Liver (tissue), 9 donors: ENCODE data around the gene IKZF1. TPM values are rescaled to one million over a fixed set of nuclear protein-coding genes. Genes with fewer than 3 reads are reported as not detected.

ENCODE experiments used
- DNase-seq: peaks from one replicate; pipeline ENCODE4 v3.0.0-alpha.2; 2017; ENCODE audit warnings: low spot score
- H3K27ac ChIP-seq, 2 donors: one replicate each; pipeline ENCODE4 v1.7.0; 2013; ENCODE audit warnings: inconsistent platforms in 2 of 2, low read length in 2 of 2, control low read depth in 1 of 2, low read depth in 1 of 2, mild to moderate bottlenecking in 1 of 2
- H3K27me3 ChIP-seq, 4 donors: one replicate each; pipeline versions ENCODE4 v1.6.1 to v1.7.0; 2013; ENCODE audit warnings: low read length in 3 of 4, inconsistent platforms in 1 of 4, mild to moderate bottlenecking in 1 of 4, moderate library complexity in 1 of 4; ENCODE audit not compliant: control insufficient read depth in 4 of 4, insufficient read depth in 4 of 4
- H3K36me3 ChIP-seq, 4 donors: one replicate each; pipeline versions ENCODE4 v1.6.1 to v1.7.0; 2013; ENCODE audit warnings: low read length in 3 of 4, mild to moderate bottlenecking in 3 of 4, low read depth in 1 of 4, moderate library complexity in 1 of 4; ENCODE audit not compliant: control insufficient read depth in 4 of 4, insufficient read depth in 3 of 4
- H3K4me1 ChIP-seq, 4 donors: one replicate each; pipeline versions ENCODE4 v1.6.1 to v1.7.0; 2013; ENCODE audit warnings: low read length in 3 of 4, mild to moderate bottlenecking in 3 of 4, moderate library complexity in 1 of 4; ENCODE audit not compliant: control insufficient read depth in 4 of 4, insufficient read depth in 4 of 4
- H3K4me3 ChIP-seq, 3 donors: one replicate each; pipeline versions ENCODE4 v1.6.1 to v1.7.0; 2013; ENCODE audit warnings: low read length in 3 of 3, control low read depth in 1 of 3, low read depth in 1 of 3, mild to moderate bottlenecking in 1 of 3
- H3K9ac ChIP-seq, 2 donors: one replicate each; pipeline ENCODE4 v1.7.0; 2013; ENCODE audit warnings: low read length in 2 of 2, mild to moderate bottlenecking in 2 of 2, moderate library complexity in 2 of 2, control low read depth in 1 of 2, low read depth in 1 of 2
- H3K9me3 ChIP-seq, 4 donors: one replicate each; pipeline versions ENCODE4 v1.6.1 to v1.7.0; 2013; ENCODE audit warnings: low read length in 3 of 4; ENCODE audit not compliant: control insufficient read depth in 4 of 4
- CTCF ChIP-seq: fragments of 150-350 bp; IDR thresholded peaks from 2 replicates; pipeline ENCODE4 v1.5.1; 2017; ENCODE audit warnings: improper control_type of control experiment, low read depth, low read length; ENCODE audit not compliant: missing input control
- EGR1 ChIP-seq, 2 donors: IDR thresholded peaks; 2 replicates each; pipeline ENCODE4 v1.6.1; 2016 to 2018; ENCODE audit warnings: antibody characterized with exemption in 2 of 2, low read depth in 2 of 2
- FOXA1 ChIP-seq: IDR thresholded peaks from 2 replicates; pipeline ENCODE4 v1.6.1; 2016; ENCODE audit warnings: antibody characterized with exemption
- FOXA2 ChIP-seq: IDR thresholded peaks from 2 replicates; pipeline ENCODE4 v1.6.1; 2016; ENCODE audit warnings: antibody characterized with exemption
- GABPA ChIP-seq, 2 donors: IDR thresholded peaks in 1 of 2; conservative IDR thresholded peaks in 1 of 2; 2 replicates each; pipeline ENCODE4 v1.6.1; 2016; ENCODE audit warnings: antibody characterized with exemption in 2 of 2, mild to moderate bottlenecking in 1 of 2, moderate library complexity in 1 of 2
- HNF4A ChIP-seq, 2 donors: conservative IDR thresholded peaks; 2 replicates each; pipeline ENCODE4 v1.6.1; 2016; ENCODE audit warnings: antibody characterized with exemption in 2 of 2, mild to moderate bottlenecking in 2 of 2
- HNF4G ChIP-seq: IDR thresholded peaks from 2 replicates; pipeline ENCODE4 v1.6.1; 2016; ENCODE audit warnings: antibody characterized with exemption
- JUND ChIP-seq, 2 donors: IDR thresholded peaks; 2 replicates each; pipeline ENCODE4 v1.6.1; 2016; ENCODE audit warnings: antibody characterized with exemption in 2 of 2
- MAX ChIP-seq: IDR thresholded peaks from 2 replicates; pipeline ENCODE4 v1.6.1; 2016; ENCODE audit warnings: antibody characterized with exemption
- NR2F2 ChIP-seq: IDR thresholded peaks from 2 replicates; pipeline ENCODE4 v1.6.1; 2016; ENCODE audit warnings: antibody characterized with exemption
- RAD21 ChIP-seq, 2 donors: IDR thresholded peaks; 2 replicates each; pipeline ENCODE4 v1.6.1; 2016; ENCODE audit warnings: antibody characterized with exemption in 2 of 2, mild to moderate bottlenecking in 2 of 2
- REST ChIP-seq: IDR thresholded peaks from 2 replicates; pipeline ENCODE4 v1.6.1; 2016; ENCODE audit warnings: antibody characterized with exemption, mild to moderate bottlenecking
- RXRA ChIP-seq, 2 donors: IDR thresholded peaks; 2 replicates each; pipeline ENCODE4 v1.6.1; 2017 to 2018; ENCODE audit warnings: antibody characterized with exemption in 2 of 2, mild to moderate bottlenecking in 1 of 2
- SP1 ChIP-seq: IDR thresholded peaks from 2 replicates; pipeline ENCODE4 v1.6.1; 2018; ENCODE audit warnings: antibody characterized with exemption, mild to moderate bottlenecking
- TAF1 ChIP-seq: conservative IDR thresholded peaks from 2 replicates; pipeline ENCODE4 v1.6.1; 2016; ENCODE audit warnings: antibody characterized with exemption, mild to moderate bottlenecking
- YY1 ChIP-seq: IDR thresholded peaks from 2 replicates; pipeline ENCODE4 v1.6.1; 2016; ENCODE audit warnings: antibody characterized with exemption, mild to moderate bottlenecking
- ZBTB33 ChIP-seq: IDR thresholded peaks from 2 replicates; pipeline ENCODE4 v1.6.1; 2016; ENCODE audit warnings: antibody characterized with exemption
- WGBS: extraction: QIAGEN DNeasy Blood & Tissue Kit; methylation state at CpG from one replicate; pipeline ENCODE4 v1.1.7; 2013; 5-methylcytosine and 5-hydroxymethylcytosine counted together
- polyA plus RNA-seq, 2 donors: library from polyadenylated mRNA; stranded (reverse) in 1 of 2; unstranded in 1 of 2; fragments of 200-250 nt in 1 of 2; fragments of >200 nt in 1 of 2; fragmentation: Nextera tagmentation in 1 of 2; extraction: Ambion mirVana in 1 of 2; gene quantifications; one replicate each; pipeline versions ENCODE4 v1.2.1 to v1.2.3, GENCODE V29; 2013 to 2015
- total RNA-seq, 2 donors: library from RNA; depleted of rRNA; stranded (reverse); fragments of >200 nt; gene quantifications; one replicate each; pipeline ENCODE4 v1.2.3, GENCODE V29; 2014
- TF ChIP-seq, protein P1 (sequence below): IDR thresholded peaks from 2 replicates; pipeline ENCODE4 v1.6.1; 2016; ENCODE audit warnings: antibody characterized with exemption
- donor health status: healthy.
- donor health status: healthy.
- donor health status: healthy.
- donor health status: healthy.
- donor health status: healthy.

The IKZF1 gene
- total and polyA plus RNA-seq, 4 donors, result 1.6 to 43.5 (median 6.2) TPM

GRCh38 chr7:50425318-50425717 is 120.8 kb downstream of the IKZF1 start (continued):
- TF ChIP-seq ZBTB33 (no peak), MAX (no peak)

DNA sequence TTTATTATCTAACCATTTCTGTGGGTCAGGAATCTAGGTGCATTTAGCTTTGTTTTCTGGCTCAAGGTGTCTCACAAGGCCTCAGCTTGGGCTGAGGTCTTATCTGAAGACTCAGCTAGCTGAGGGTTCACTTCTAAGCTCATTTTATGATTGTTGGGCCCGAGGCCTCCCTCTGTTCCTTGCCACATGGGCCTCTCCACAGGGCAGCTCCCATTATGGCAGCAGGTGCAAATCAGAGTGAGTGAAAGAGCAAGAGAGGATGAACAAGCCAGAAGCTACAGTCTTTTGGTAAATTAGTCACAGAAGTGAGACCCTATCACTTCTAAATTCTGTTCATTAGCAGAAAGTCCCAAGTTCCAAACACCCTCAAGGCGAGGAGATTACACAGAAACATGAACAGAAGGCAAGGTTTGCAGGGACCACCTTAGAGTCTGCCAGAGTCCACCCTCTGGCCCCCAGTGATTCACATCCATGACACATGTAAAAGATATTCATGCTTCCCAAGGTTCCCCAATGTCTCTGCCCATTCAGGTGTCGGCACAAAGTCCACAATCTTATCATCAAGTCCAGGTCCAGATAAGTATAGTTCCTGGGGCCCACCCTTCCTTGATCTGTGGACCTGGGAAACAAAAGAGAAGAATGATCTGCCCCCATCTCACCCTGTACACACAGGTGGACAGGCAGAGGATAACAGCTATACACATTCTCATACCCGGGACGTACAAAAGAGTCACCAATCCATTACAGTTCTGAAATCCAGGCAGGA is 121.9 kb downstream of the IKZF1 start:
- H3K9ac ChIP-seq, result no peak overlapping the region
- no peak overlapping the region for H3K4me3 ChIP-seq
- WGBS, result 84% methylated on average over 5 of the region's 5 CpGs
- H3K27me3 ChIP-seq, result no peaks in the 10 kb centered on the region
- H3K36me3 ChIP-seq, result no peaks in the 10 kb centered on the region
- no peaks in the 10 kb centered on the region for H3K9me3 ChIP-seq
- TF ChIP-seq HNF4G (no peak), YY1 (no peak), EGR1 (IDR thresholded peaks at IDR 0.05; ENCODE audit: low read depth in 2 of 2) (no peak), GABPA (IDR thresholded peaks at IDR 0.05 in 1 of 2, conservative IDR thresholded peaks at IDR 0.05 in 1 of 2) (no peak)
- DNase-seq, result no peak
- no peaks in the 10 kb centered on the region for H3K4me1 ChIP-seq
- no peak overlapping the region for H3K27ac ChIP-seq

- Histone ChIP-seq H3K36me3 (no peaks in the 10 kb centered on the region), H3K27me3 (no peaks in the 10 kb centered on the region), H3K4me1 (no peaks in the 10 kb centered on the region), H3K27ac (no peak overlapping the region), H3K9me3 (no peaks in the 10 kb centered on the region), H3K9ac (no peak overlapping the region), H3K4me3 (no peak overlapping the region)
- WGBS, result 80% methylated on average over 2 of the region's 2 CpGs
- DNase-seq, result no peak
- TF ChIP-seq, protein P1, sequence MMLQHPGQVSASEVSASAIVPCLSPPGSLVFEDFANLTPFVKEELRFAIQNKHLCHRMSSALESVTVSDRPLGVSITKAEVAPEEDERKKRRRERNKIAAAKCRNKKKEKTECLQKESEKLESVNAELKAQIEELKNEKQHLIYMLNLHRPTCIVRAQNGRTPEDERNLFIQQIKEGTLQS, result no peak
- TF ChIP-seq FOXA1 (no peak), YY1 (no peak), REST (no peak), HNF4G (no peak), JUND (IDR thresholded peaks at IDR 0.05) (no peak), NR2F2 (no peak), MAX (no peak), TAF1 (no peak), RXRA (IDR thresholded peaks at IDR 0.05) (no peak), CTCF (no peak), ZBTB33 (no peak), RAD21 (IDR thresholded peaks at IDR 0.05) (no peak), SP1 (no peak), FOXA2 (no peak), HNF4A (conservative IDR thresholded peaks at IDR 0.05) (no peak)
These were observed 123.0 kb downstream of the IKZF1 start for GRCh38 chr7:50427518-50427917.
